Thoracic aorta endothelial cell (primary cell): ENCODE results near the gene DUS3L. TPM values are rescaled to one million over a fixed set of nuclear protein-coding genes. Genes with fewer than 3 reads are reported as not detected.

ENCODE experiments used
- total RNA-seq: library from RNA; depleted of rRNA; stranded (reverse); fragments of >200 nt; gene quantifications from 2 replicates; pipeline ENCODE4 v1.2.3, GENCODE V29; 2012

The DUS3L gene, protein sequence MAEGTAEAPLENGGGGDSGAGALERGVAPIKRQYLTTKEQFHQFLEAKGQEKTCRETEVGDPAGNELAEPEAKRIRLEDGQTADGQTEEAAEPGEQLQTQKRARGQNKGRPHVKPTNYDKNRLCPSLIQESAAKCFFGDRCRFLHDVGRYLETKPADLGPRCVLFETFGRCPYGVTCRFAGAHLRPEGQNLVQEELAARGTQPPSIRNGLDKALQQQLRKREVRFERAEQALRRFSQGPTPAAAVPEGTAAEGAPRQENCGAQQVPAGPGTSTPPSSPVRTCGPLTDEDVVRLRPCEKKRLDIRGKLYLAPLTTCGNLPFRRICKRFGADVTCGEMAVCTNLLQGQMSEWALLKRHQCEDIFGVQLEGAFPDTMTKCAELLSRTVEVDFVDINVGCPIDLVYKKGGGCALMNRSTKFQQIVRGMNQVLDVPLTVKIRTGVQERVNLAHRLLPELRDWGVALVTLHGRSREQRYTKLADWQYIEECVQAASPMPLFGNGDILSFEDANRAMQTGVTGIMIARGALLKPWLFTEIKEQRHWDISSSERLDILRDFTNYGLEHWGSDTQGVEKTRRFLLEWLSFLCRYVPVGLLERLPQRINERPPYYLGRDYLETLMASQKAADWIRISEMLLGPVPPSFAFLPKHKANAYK
- total RNA-seq: 20.0 and 28.7 TPM in 2 replicates

DNA sequence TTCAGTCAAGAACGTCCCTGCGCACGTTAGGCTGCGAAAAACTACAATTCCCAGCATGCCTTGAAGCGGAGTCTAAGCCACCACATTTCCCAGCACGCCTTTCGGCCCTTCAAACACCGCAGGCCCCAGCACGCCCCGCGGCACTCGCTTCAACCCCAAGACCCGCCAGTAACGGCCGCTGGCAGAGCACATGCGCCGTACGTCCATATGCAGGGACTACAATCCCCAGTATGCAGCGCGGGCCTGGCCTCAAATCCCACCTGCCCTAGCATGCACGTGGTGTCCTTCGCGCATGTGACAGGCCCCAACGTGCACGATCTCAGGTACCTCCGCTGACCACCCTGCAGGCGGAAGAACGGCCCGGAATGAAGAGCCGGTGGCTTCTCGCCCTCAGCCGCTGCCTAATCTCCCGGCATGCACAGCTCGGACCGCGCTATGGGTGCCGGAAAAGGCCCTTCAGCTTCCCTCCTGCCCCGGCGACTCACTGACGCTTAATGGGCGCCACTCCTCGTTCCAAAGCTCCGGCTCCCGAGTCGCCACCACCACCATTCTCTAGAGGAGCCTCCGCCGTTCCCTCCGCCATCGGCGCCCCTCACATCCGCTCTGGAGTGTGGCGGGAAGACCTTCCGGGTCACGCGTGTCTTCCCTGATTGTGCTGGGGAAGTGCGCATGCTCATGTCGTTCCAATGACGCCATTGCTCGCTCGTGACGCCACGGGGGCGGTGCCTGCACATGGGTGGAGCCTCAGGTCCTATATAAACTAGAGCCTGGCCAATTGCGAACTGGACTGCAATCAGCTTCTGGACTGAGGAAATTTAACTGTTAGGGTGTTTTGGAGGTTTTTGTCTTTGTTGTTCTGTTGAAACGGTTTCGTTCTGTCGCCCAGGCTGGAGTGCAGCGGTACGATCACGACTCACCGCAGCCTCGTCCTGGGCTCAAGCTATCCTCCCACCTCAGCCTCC lies at the start of gene DUS3L:
TSS of gene DUS3L (minus strand) at position 605 of the 962 bp plus-strand sequence. CDS start at position 583, 22 bp downstream.

DNA sequence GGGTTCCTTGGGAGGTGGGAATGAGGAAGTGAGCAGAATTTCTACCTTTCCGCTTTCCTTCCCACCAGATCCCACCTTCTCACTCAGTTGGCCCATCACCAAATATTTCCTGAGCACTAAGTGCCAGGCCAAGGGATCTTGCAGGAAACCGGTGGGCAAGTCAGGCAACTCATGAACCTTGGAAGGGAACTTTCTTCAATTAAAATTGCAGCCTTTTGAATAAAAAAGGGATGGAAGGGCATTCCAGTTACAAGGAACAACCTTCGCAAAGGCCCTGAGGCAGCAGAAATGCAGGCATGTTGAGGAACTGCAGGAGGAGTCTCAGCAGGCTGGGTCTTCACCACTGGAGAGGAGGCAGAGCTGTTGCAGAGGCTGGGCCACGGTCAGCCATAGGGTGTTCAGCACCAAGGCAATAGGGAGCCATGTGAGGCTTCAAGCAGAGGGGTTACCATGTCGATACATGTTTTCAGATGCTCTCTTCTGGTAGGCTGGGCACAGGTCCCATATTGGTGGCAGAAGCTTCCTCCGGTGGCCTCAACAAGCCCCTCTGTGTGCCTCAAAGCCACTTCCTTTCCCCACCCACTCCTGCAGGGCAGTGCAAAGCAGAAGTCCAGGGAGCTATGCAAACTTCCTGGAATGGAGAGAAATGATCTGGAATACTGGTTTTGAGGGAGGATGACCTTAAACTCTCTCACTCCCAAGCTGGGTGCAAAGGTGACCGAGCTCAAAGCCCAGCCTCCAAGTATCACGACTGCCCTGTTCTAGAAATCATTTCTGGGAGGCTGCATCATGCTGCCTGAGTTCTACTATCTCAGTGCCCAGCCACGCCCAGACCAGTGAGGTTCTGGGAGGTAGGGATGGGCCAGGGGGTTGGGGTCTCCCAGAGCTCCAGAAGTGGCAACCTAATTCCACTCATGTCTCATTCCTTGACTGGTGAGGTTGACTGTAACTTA lies 48.4 kb upstream of the DUS3L start, which contains the start of gene FUT6:
TSS of gene FUT6 (minus strand) at position 638 of the 953 bp plus-strand sequence. CDS start 7,135 bp downstream, outside the sequence.

DNA sequence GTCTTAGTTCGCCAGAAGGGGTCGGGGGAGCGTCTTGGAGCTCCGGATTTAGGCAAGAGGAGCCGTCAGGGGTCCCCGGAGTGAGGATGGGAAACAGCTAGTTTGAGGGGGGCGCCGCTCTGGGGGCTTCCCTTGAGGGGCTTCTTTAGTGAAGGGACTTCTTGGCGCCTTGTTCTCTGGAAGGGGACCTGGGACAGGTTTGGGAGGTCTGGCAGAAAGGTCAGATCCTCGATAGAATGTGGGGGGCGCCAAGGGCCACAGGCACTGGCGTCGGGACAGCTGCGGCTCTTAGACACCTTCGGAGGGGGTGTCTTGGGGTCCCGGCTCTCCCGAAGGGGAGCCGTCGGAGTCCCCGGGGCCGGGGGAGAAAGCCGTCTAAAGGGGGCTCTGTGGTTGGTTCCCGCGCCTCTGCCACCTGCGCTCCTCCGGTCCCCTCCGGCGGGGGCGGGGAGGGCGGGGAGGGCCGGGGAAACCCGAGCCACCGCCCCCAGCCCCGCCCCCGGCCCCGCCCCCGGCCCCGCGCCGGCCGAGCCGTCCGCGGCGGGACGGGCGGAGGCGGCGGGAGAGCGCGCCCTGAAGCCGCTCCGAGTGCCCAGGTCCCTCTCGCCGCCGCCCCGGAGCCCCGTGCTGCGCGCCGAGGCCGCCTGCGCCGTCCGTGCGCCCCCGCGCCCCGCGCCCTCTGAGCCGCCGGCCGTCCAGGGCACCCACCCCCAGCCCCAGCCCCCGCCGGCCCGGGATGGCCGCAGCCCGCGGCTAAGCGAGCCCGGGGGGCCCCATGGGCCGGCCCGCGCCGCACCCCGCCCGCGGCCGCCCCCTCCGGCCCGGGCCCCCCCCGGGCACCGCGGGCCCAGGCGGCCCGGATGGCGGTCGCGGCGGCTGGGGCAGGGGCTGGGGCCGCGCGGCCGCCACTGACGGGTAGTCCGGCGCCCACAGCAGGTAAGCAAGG lies 13.8 kb upstream of the DUS3L start, which contains the start of gene NRTN:
TSS of gene NRTN (plus strand) at position 552 of the 946 bp plus-strand sequence. CDS start 19,099 bp downstream, outside the sequence.

DNA sequence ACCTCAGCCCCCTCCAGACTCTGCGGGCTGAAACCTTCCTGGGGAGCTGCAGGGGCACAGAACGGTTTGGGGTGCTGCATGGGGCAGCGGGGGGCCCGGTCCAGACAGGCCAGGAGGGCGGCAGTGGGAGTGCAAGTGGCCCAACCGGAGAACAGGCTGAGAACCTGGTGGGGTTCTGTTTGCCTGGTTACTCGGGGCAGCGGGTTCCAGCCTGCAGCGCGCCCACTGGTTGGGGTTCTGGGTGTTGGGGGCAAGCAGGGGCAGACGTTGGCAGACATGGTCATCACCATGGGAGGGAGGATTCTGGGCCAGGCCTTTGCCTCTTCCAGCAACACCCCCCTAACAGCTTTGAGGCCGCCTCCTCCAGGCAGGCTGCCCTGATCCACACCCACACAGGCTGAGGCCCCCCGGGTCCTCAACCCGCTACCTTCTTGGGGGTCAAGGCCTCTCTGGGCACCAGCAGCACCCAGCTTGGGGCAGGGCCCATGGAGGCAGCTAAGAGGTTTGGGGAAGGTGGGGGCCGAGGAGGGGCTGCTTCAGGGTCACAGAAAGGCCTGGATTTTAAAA lies 6.3 kb downstream of the DUS3L start, which contains the start of gene PRR22:
TSS of gene PRR22 (minus strand) at position 166 of the 567 bp plus-strand sequence. CDS start at position 80, 86 bp downstream.

Other genes starting within 250 kb of the DUS3L start
- gene TINCR, start 223.2 kb downstream of the DUS3L start, total RNA-seq: not detected in 2 replicates
- gene SAFB2, start 168.4 kb downstream of the DUS3L start, total RNA-seq: 46.7 and 58.9 TPM in 2 replicates
- 71.7 and 82.0 TPM in 2 replicates for gene SAFB, start 168.1 kb downstream of the DUS3L start, total RNA-seq
- 18.9 and 19.5 TPM in 2 replicates for gene MICOS13, start 110.6 kb downstream of the DUS3L start, total RNA-seq
- gene HSD11B1L, start 110.1 kb downstream of the DUS3L start, total RNA-seq: 3.2 and 3.5 TPM in 2 replicates
- 229 and 241 TPM in 2 replicates for gene RPL36, start 100.9 kb downstream of the DUS3L start, total RNA-seq
- 91.6 and 92.0 TPM in 2 replicates for gene LONP1, start 71.0 kb downstream of the DUS3L start, total RNA-seq
- not detected in 2 replicates for gene CATSPERD, start 70.5 kb downstream of the DUS3L start, total RNA-seq
- 0.40 and 0.65 TPM in 2 replicates for gene PRR22, start 6.4 kb downstream of the DUS3L start, total RNA-seq
- not detected in 2 replicates for gene NRTN, start 13.9 kb upstream of the DUS3L start, total RNA-seq
- not detected in 2 replicates for gene FUT6, start 48.5 kb upstream of the DUS3L start, total RNA-seq
- not detected in 2 replicates for gene FUT3, start 60.3 kb upstream of the DUS3L start, total RNA-seq
- gene FUT5, start 79.4 kb upstream of the DUS3L start, total RNA-seq: not detected in 2 replicates
- gene NDUFA11, start 112.6 kb upstream of the DUS3L start, total RNA-seq: 187 and 188 TPM in 2 replicates
- gene VMAC, start 113.7 kb upstream of the DUS3L start, total RNA-seq: 3.5 and 3.7 TPM in 2 replicates
- 1.4 and 1.6 TPM in 2 replicates for gene CAPS, start 123.1 kb upstream of the DUS3L start, total RNA-seq
- gene RANBP3, start 187.0 kb upstream of the DUS3L start, total RNA-seq: 57.6 and 70.7 TPM in 2 replicates